ENCODE results near the gene LCP1. TPM values are rescaled to one million over a fixed set of nuclear protein-coding genes. Genes with fewer than 3 reads are reported as not detected.

Gene LCP1
- total RNA-seq, 4 donors from 2014 or later = 17.3 to 34.8 (median 24.7) TPM

- Histone ChIP-seq H3K36me3 (no peaks in the 10 kb centered on the region), H3K27ac (no peak overlapping the region), H3K4me3 (no peak overlapping the region), H3K4me1 (no peaks in the 10 kb centered on the region), H3K9me3 (no peaks in the 10 kb centered on the region), H3K27me3 (no peaks in the 10 kb centered on the region)
- DNase-seq = no peak
- intact Hi-C loops (cut with DNase I; ENCODE audit: low total_unique reads) = no loop called here
- TF ChIP-seq POLR2A (IDR thresholded peaks at IDR 0.05) = no peak
- no peak for TF ChIP-seq CTCF (IDR thresholded peaks at IDR 0.05)
These were observed 1.8 kb downstream of the LCP1 start for GRCh38 chr13:46179969-46180763.

GRCh38 chr13:46179491-46179908 is 2.5 kb downstream of the LCP1 start:
- TF ChIP-seq POLR2A (IDR thresholded peaks at IDR 0.05) = no peak
- no peak for TF ChIP-seq CTCF (IDR thresholded peaks at IDR 0.05)
- no peak overlapping the region for H3K4me3 ChIP-seq
- intact Hi-C loops (cut with DNase I; ENCODE audit: low total_unique reads) = no loop called here
- DNase-seq = no peak
- no peak overlapping the region for H3K27ac ChIP-seq
- H3K27me3 ChIP-seq = no peaks in the 10 kb centered on the region
- no peaks in the 10 kb centered on the region for H3K4me1 ChIP-seq
- no peaks in the 10 kb centered on the region for H3K36me3 ChIP-seq
- no peaks in the 10 kb centered on the region for H3K9me3 ChIP-seq

GRCh38 chr13:46178821-46179220 is 3.2 kb downstream of the LCP1 start:
- intact Hi-C loops (cut with DNase I; ENCODE audit: low total_unique reads) = no loop called here
- Histone ChIP-seq H3K4me3 (no peak overlapping the region), H3K36me3 (no peaks in the 10 kb centered on the region), H3K4me1 (no peaks in the 10 kb centered on the region), H3K27ac (no peak overlapping the region), H3K27me3 (no peaks in the 10 kb centered on the region), H3K9me3 (no peaks in the 10 kb centered on the region)
- DNase-seq = no peak
- TF ChIP-seq POLR2A (IDR thresholded peaks at IDR 0.05) = no peak
- no peak for TF ChIP-seq CTCF (IDR thresholded peaks at IDR 0.05)

- intact Hi-C loops (cut with DNase I; ENCODE audit: low total_unique reads) = no loop called here
- Histone ChIP-seq H3K9me3 (no peaks in the 10 kb centered on the region), H3K27me3 (no peaks in the 10 kb centered on the region), H3K36me3 (no peaks in the 10 kb centered on the region), H3K27ac (no peak overlapping the region), H3K4me1 (no peaks in the 10 kb centered on the region), H3K4me3 (no peak overlapping the region)
- no peak for TF ChIP-seq POLR2A (IDR thresholded peaks at IDR 0.05)
- TF ChIP-seq CTCF (IDR thresholded peaks at IDR 0.05) = no peak
- DNase-seq = no peak
These were observed 3.8 kb downstream of the LCP1 start for GRCh38 chr13:46178143-46178542.

GRCh38 chr13:46176756-46177155 is 5.2 kb downstream of the LCP1 start:
- intact Hi-C loops (cut with DNase I; ENCODE audit: low total_unique reads) = no loop called here
- H3K27ac ChIP-seq = no peak overlapping the region

More at GRCh38 chr13:46176756-46177155, 5.2 kb downstream of the LCP1 start:
- H3K27me3 ChIP-seq = no peaks in the 10 kb centered on the region
- H3K9me3 ChIP-seq = no peaks in the 10 kb centered on the region
- H3K4me1 ChIP-seq = no peaks in the 10 kb centered on the region
- no peaks in the 10 kb centered on the region for H3K36me3 ChIP-seq
- no peak overlapping the region for H3K4me3 ChIP-seq
- DNase-seq = no peak
- TF ChIP-seq POLR2A (IDR thresholded peaks at IDR 0.05) = no peak
- no peak for TF ChIP-seq CTCF (IDR thresholded peaks at IDR 0.05)

All from uterus (tissue), 4 donors.